ENCODE measurements around the gene SEMA5A. TPM values are rescaled to one million over a fixed set of nuclear protein-coding genes. Genes with fewer than 3 reads are reported as not detected.

Gene SEMA5A
- total RNA-seq, 1 donor from 2014 or later, result 0.44 TPM

DNA sequence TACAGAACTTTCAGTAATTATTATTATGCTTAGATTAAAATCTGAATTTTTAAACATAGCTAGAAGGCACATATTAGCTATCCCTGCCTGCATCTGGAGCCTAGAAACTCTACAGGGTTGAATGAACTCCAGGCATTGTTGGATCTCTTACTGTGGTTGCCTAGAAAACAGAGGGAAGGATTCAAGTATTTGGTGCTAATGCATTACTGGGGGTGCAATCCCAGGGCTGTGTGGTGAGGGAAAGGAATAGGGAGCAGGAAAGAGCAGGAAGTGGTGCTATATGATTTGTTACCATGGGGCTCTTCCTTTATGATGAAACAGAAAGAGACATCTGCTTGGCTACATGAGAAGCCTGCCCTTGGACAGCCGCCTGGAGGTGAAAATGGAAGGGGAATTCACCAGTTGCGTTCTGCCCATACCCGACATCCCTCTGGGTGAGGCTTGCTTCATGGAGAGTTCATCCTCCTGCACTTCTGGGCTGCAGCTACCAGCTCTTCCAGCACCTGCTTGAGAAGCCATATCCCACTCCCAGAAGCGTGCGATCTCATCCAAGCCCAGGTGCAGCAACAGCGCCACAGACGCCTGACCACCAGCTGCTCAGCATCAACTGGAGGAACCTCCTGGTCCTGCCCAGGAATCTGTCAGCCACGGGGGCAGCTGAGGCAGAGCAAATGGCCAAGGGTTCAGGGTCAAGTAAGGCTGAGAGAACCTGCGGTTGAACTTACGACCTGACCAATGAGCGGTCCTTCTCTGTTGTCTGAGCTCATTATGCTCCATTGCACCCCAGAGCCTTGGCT is 362.8 kb downstream of the SEMA5A start:
- intact Hi-C loops (cut with micrococcal nuclease), result no loop called here

DNA sequence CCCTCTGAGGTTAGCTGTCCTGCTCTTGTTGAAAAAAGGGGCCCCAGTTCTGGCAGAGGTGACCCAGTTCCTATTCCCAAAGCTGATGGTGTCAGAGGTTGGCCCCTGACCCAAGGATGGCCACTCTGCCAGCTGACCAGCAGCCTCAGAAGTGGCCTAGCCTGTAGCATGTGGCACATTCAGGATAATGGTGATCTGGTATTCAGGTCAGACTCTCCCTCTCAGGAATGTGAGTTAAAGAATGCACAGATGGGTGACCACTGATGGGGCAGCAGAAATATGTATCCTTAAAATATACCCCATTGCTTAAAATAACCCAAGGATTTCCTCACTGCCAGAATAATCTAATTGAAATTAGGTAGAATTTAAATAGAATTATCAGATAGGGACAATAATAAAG is 369.2 kb downstream of the SEMA5A start:
- intact Hi-C loops (cut with micrococcal nuclease), result no loop called here

DNA sequence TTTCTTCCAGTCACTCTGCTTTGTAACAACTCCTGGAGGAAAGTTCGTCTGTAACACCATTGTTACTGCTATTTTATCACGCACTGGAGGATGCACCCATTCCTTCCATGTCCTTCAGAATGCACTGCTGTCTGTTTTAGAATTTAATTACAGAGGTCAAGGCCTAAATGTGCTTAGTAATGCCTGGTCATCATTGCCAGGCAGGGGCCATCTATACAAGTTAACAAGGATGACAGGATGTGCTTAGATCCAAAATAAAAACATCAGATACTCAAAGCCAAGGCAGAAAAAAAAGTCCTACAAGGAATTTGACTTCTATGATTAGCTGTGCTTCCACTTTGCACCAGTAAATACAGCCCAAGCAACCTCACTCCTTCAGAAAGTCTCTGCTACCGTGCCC is 371.4 kb downstream of the SEMA5A start:
- intact Hi-C loops (cut with micrococcal nuclease), result no loop called here

DNA sequence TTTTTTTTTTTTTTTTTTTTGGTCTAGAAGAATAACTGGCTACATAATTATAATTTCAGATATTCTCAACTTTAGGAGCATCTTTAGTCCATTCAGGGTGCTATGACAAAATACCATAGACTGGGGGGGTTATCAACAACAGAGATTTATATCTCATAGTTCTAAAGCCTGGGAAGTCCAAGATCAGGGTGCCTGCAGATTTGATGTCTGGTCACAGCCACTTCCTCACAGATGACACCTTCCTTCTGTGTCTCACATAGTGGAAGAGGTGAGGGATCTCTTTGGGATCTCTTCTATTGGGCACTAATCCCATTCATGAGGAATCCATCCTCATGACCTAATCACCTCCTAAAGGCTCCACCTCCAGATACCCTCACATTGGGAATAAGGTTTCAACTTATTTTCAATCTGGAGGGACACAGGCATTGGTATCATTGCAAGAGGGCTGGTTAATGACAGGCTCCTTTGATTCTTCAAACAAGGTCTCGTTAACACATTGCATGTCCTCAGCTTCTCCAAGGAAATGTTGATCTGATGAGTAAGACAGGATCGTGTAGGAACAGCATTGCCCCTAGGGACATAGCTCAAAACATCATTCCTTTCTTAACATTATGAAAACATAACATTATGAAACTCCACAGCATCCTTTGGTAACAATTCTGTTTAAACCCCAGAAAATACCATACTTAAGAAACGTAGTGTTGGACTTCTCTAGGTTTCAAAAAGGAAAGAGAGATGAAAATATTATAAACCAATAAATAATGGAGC is 372.4 kb downstream of the SEMA5A start:
- intact Hi-C loops (cut with micrococcal nuclease), result no loop called here

DNA sequence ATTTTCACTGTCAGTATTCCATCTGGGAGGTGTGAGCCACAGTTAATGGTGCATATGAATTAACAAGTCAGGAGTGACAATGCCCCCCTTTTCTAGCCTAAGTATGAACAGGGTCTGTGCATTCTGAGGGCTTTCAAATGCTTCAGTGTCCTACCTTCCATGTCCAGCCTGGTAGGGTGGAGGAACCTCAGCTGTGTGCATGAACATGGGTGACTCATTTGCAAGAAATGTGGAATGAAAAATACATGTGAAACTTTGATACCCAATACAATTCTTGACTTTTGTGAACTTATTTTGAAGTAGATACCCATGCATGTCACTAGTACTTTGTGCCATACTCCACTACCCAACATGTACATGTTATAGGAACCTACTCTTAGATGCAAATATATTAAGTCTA is 375.8 kb downstream of the SEMA5A start:
- intact Hi-C loops (cut with micrococcal nuclease), result no loop called here

DNA sequence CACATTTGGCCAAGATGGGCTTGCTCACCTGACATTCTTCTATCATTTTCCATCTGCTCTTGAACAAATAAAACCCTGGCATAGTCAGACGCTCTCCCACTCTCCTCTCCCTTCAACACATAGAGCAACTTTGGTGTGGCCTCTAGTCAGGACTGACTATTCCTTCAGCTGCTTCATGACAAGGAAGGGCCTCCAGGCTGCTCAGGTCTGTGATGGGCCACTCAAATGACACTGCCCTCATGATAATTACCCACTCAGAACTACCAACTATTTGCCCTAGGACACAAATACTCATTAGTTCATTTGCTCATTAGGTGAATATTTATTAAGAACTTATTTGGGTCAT is 376.3 kb downstream of the SEMA5A start:
- intact Hi-C loops (cut with micrococcal nuclease), result no loop called here

DNA sequence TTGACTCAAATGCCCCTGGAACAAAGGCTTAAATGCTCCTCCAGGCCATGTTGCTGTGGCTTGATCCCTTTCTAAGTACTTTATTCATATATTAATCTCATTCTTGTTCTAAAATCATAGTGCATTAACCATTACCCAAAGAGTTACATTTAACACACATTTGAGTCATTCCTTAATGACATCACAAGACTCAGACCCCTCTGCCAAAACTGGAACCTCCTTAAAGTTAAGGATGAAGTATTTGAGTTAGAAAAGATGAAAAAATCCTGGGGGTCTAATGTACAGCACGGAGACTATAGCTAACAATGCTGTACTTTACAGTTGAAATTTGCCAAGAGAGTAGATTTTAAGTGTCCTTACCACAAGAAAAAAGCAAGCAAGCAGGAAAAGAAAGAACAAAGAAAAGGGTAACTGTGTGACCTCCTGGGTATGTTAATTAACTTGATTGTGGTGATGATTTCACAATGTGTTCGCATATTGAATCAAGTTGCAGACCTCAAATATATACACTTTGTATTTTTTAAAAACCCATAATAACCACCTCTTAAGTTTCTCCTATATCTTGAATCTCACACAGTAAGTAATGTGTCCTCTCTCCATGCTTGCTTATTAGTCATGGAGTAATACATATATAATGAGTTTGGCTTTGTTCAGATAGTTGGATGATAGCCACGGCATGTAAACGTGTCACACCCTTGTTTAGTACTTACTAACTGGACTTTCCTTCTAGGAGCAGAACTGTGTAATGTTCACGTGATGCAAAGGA is 376.9 kb downstream of the SEMA5A start:
- intact Hi-C loops (cut with micrococcal nuclease), result no loop called here

DNA sequence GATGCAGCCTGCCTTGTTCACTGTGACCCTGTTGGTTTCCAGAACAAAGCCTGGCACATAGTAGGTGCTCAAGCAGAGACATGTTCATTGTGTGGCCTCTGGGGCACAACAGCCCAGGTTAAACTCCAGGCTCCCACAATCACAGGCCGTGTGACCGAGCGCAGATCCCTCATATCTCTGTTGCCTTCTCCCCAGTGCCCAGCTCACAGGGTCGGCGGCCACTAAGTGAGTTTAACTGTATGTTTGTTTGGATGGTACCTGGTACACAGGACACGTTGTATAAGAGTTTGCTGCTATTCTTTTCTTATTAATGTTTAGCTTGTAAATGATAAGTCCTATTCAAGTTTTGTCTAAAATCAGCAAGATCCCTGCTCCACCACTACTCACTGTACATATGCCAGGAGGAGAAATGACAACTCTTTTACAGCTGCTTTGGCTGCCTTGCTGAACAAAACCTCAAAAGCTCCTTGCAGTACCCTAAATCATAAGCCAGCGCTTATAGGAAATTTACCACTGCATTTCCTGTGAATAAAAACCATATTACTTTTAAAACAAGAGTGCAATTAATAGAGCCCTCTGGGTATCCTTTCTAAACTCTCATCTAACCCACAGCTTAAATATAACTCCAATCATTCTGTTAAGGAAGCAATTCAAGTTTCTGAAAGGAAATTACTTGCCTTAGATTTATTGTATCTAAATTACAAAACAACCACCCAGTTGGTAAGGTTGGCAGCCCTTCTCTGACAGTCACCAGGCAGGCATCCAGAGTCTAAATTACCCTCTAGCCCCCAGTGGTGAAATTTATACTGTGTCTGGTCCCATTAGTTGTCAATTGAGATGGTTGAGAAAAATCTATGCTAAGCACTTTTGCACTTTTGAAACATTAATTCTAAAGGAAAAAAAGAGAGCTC is 379.4 kb downstream of the SEMA5A start:
- intact Hi-C loops (cut with micrococcal nuclease), result no loop called here

DNA sequence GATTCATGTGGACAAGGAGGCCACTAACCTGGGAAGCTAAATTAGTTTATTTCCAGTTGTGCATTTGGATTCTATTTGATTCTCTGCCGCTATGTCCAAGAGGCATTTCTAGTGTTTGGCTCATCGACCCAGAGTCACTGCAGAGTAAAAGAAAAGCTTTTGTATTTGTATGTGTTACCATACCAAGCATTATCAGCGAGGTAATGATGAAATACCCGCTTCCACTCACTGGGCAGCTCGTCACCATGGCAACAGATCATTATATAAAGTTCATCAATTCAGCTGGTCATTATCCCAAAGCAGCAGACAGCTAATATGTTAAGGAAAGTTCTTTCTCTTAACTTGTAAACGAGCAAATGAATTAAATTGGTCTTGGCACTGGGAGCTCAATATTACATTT is 380.3 kb downstream of the SEMA5A start:
- intact Hi-C loops (cut with micrococcal nuclease), result no loop called here

DNA sequence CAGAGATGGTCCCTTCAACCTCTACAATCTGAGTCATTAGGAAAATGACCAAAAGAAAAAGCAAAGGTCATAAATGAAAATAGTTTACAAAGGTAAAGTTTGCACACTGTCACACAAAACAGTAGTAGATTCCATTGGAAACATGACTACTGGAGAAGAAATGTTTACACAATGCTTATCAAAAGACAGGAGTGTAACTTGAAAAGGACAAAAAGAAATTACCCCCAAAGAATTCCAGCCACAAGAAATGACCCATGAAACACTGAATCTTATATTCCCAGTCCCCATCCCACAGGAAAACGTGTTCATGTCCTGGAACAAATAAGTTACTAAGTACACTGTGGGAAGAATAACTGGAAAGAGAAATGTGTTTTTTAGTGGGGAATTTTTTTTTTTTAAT is 385.1 kb downstream of the SEMA5A start:
- intact Hi-C loops (cut with micrococcal nuclease), result no loop called here

DNA sequence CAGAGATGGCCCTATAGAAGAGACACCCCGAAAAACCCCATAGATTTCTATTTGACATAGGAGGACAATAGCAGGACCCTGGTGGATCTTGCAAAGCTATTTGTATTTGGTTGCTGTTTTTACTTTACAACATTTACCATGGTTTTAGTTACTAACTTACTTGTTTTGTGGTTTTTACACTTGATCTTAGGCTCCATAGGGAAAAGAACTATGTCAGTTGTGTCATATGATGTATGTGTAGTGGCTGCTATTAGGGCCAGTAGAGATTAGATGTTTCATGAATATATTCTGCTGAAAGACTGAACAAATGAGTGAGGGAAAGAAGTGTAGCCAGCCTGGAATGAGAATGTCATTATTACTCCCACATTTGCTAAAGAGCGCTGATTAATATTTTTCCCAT is 388.1 kb downstream of the SEMA5A start:
- intact Hi-C loops (cut with micrococcal nuclease), result no loop called here

DNA sequence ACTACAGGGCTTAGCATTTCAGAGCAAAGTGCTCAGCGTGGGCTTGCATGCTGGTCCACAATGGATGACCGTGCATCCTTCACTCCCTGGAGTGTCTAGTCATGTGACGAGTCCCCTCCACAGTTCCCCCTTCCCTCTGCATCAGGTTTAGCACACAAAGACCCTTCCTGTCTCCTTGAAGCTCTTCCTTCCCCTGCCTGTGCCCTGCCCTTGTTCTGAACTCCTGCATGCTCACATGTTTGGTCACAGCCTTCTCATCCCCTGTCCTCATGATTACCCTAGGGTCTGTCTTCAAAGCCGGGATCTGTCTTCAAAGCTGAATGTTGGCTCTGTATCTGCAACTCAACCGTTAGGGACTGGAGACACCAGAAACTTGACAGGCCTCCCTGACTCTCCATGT is 388.9 kb downstream of the SEMA5A start:
- intact Hi-C loops (cut with micrococcal nuclease), result no loop called here

DNA sequence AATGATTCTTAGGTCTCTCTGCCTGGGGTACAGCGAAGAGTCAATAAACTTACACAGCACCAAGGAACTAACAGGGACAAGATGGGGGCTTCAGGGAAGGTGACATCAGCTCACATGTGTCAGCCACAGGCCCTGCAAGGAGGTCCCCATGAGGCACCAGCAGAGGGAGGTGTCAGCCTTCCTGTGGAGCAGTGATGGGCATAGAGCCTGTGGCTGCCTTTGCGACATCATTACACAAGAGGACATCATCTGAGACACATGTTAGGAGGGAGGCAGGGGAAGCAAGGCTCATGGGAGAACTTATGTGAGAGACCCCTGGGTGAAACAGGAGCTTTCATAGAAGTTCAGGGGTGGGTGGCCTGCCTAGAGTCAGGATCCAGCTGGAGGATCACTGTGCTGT is 389.6 kb downstream of the SEMA5A start:
- intact Hi-C loops (cut with micrococcal nuclease), result no loop called here

DNA sequence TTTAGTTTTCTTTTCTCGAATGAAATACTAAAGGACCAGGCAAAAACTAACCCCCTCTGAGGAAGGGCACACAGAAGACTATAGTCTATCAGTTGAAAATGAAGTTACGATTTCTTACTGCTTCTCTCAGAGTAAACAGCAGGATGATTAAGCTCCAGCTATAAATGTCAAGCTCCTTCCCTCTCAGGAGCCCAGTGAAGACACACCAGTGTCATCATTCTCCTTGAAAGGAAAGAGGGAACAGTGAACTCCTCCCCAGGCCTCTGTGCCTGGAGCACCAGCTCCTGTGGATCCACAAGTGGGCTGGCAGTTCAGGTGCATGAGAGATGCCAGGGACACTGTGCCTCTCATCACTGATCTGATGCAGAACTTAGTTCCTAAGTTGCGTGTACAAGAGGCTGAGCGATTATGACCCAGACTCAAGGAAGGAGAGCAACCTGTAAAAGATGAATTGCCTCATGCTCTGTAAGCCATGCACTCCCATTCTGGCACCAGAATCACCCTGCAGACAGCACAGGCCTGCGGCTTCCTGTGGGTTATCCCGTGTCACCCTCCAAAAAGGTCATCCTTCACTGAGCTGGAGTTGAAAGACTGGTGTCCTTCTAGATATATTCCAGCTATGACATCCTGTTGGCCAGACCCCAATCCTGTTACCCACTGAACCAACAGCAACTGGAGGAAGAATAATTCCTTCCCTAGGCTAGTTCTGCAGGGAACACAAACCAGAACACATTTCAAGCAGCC is 394.0 kb downstream of the SEMA5A start:
- intact Hi-C loops (cut with micrococcal nuclease), result no loop called here

DNA sequence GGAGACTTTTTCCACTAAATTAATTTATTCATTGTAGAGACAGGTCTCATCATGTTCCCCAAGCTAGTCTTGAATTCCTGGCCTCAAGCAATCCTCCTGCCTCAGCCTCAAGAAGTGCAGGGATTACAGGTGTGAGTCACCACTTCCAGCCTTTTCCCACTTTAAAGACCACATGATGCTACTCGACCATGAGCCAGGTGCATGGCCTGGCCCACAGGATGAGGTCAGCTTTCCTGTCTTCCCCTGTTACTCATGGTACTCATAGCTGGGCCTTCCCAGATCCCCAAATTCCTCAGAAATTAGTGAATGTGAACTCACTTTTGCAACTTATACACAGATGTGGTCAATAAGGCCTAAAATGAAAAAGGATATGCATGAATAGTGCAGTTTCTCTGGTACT is 395.9 kb downstream of the SEMA5A start:
- intact Hi-C loops (cut with micrococcal nuclease), result no loop called here

DNA sequence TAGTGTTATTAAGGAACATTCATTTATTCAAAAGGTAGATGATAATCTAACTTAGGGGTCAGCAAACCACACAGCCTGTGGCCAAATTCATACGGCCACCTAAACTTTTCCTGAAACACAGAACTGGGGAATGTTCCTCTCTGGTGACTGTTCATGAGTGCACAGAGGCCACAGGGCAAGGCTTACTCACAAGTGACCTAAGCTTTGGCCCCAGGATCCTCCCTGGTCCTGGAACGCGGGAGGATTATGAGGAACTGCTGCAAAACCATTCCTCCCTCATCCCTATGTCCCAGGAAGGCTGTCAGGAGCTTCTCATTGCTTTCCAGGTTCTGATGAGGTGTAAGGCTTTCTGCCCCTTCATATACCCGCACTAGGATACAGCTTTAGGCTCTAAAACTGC is 397.6 kb downstream of the SEMA5A start:
- intact Hi-C loops (cut with micrococcal nuclease), result no loop called here

DNA sequence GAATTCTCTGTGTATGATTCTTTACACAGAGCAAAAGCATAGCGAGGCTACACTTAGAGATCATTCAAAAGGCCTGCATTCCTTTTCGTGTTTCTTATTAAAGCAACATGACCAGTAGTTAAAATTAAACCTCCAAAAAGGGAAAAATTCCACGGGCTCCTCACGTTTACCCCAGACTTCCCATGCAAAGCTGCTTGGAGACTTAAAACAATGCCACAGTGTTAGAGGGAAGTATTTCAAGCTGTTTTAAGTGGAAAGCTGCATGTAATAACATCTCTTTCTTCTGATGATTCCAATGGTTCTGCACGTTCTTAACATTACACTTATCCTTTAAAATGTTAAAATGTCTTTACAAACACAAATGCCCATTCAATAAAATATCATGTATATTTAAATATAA is 405.2 kb downstream of the SEMA5A start:
- intact Hi-C loops (cut with micrococcal nuclease), result no loop called here

DNA sequence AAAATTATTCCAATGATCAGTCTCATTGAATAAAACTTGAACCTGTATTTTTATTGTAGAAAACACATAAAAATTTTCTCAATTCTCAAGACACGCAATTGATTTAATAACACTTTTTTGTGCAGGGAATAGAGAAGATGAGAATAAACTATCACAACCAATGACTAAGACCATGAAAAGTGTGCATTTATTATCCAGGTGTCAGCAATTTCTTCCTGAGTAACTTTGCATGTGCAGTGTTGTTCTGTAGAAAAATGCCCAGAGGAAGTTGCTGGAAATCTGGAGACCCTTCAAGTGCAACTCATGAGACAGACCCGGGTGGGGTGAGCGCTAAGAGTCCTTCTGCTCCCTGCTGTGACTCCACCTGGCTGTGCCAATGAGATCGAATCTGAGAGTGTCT is 405.7 kb downstream of the SEMA5A start:
- intact Hi-C loops (cut with micrococcal nuclease), result no loop called here

DNA sequence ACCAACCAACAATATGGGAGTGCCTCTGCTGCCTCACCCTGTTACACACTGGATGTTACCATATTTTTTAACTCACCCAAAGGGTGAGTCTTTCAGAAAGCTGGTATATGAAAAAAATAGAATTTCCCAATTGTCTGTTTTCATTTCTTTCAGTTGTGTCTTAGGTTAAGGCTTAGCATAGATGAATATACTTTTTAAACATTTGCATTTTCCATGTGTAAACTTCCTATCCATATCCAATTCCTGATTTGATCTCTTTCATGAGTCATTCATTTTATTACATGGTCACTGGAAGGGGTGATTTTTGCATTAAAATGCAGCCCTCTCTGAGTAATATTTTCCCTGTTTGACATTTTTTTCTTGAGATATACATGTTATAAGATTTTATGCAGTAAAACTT is 406.5 kb downstream of the SEMA5A start:
- intact Hi-C loops (cut with micrococcal nuclease), result no loop called here

DNA sequence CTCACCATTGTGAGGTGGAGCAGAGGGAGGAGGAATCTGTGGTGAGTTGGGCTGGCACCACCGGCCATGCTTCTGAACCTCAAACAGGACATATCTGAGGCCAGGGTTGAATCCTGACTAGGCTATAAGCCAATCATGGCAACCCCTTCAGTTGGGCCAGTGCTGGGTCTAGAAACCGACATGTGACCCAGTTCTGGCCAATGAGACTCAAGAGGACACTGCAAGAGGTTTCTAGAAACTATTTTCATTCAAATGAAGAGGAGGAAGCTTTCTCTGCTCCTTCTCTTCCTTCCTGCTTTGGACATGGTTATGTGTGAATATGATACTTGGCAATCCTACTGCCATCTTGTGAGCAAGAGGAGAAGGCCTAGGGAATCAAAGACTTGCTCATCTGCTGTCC is 417.7 kb downstream of the SEMA5A start:
- intact Hi-C loops (cut with micrococcal nuclease), result no loop called here

DNA sequence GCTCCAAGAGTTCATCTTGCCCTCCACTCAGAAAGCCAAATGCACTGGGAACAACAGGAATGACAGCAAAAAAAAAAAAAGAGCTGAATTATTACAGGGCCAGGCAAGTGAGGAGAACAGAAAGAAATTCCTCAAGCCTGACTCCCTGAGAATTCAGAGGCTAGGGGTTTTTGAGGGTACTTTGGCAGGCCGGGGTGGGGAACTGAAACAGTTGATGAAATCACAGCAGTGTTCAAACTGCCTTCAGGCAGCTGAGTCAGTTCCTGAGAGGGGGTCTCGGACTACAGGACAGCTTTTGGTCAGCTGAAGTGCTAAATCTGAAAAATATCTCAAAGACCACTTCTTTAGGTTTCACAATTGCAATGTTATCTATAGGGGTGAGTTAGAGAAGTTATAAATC is 419.4 kb downstream of the SEMA5A start:
- intact Hi-C loops (cut with micrococcal nuclease), result no loop called here

Measured in T-helper 1 cell treated with Interleukin-12 subunit alpha and Interleukin-12 subunit beta and Interleukin-4 antibody, amounts not matched to agents 30 ng/mL and 1 ng/mL, for 36 hours (primary cell).